Measurements from ENCODE around the gene AEBP1.

The AEBP1 gene

DNA sequence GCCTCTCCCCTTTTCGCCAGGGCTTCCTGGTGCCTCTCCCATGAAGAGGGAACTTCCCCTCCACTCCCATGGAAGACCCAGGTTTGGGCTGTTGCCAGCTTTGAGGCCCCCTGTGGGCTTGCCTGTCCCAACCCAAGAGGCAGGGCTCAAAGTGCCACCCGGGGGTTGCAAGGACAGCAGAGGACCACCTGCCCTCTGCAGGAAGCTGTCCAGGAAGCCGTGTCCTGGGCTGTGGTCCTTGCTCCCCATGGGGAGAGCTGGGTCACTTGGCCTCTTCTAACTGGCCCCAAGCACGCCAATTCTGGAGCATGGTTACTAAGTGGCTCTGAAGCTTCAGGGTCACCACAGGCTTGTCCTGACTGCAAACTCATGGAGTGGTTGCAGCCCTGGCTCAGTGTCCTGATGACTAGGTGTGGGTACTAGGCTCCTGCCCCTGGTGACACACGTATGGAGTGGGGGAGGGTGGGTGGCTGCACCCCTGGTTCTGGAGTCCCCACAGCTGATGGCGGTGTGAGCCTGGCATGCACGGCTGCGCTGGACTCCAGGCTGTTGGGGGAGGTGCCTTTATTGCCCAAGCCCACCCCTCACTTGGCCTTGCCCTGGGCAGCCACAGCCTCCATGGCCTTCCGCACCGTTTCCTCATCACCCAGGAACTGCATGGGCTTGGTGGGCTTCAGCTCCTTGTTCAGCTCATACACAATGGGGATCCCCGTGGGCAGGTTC is 41.8 kb upstream of the AEBP1 start:
- H3K36me3 ChIP-seq (ENCODE audit: control insufficient read depth, insufficient read depth, low read length), result peaks cover 53% of the 10 kb centered on the region
- no peak overlapping the region for H3K9ac ChIP-seq (ENCODE audit: low read length)
- no peak overlapping the region for H3K4me3 ChIP-seq (ENCODE audit: low read depth, low read length)
- no peaks in the 10 kb centered on the region for H3K9me3 ChIP-seq (ENCODE audit: control insufficient read depth, insufficient read depth, low read depth, low read length)
- peaks cover 5% of the 10 kb centered on the region; the same call in 1 of the 2 replicates for H3K27me3 ChIP-seq (ENCODE audit: control insufficient read depth, insufficient read depth, low read length)
- no peak overlapping the region for H3K27ac ChIP-seq (ENCODE audit: low read depth, low read length)
- H3K4me1 ChIP-seq (ENCODE audit: control insufficient read depth, insufficient read depth, low read length), result peaks cover 32% of the 10 kb centered on the region

DNA sequence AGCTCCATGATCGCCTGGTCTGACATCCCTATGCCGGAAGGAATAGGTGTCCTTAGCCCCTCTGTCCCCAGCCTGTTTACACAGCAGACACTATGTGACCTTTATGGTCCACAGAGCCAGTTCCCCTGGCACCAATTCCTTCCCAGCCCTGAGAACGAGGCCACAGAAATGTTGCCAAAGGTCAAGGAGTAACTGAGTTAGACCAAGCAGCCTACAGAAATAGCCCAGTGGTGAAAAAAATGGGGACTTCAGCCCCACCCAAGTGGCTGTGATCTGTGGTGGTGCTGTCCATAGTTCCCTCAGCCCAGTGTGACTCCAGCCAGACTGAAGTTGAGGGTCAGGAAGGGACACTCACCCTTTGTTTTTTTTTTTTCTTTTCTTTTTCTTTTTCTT is 41.2 kb upstream of the AEBP1 start:
- H3K9me3 ChIP-seq (ENCODE audit: control insufficient read depth, insufficient read depth, low read depth, low read length), result no peaks in the 10 kb centered on the region
- no peak overlapping the region for H3K9ac ChIP-seq (ENCODE audit: low read length)
- peaks cover 32% of the 10 kb centered on the region for H3K4me1 ChIP-seq (ENCODE audit: control insufficient read depth, insufficient read depth, low read length)
- no peak overlapping the region for H3K4me3 ChIP-seq (ENCODE audit: low read depth, low read length)
- peaks cover 47% of the 10 kb centered on the region for H3K36me3 ChIP-seq (ENCODE audit: control insufficient read depth, insufficient read depth, low read length)
- H3K27ac ChIP-seq (ENCODE audit: low read depth, low read length), result no peak overlapping the region
- H3K27me3 ChIP-seq (ENCODE audit: control insufficient read depth, insufficient read depth, low read length), result peaks cover 9% of the 10 kb centered on the region; the same call in 1 of the 2 replicates

DNA sequence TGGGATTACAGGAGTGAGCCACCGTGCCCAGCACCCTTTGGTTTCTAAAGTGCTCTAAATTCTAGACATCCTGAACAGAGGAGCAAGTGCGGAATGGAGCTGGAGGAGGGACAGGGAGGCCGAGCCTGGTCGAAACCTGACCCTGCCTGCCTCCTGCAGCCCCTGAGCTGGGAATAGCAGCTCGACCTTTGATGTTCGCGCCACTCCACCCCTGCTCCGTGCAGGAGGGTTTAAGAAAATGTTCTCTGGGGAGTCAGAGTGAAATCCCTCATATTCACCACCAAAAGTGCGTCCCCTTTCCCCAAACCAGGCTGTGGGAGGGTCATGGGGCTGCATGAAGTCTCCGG is 40.6 kb upstream of the AEBP1 start:
- no peak overlapping the region for H3K27ac ChIP-seq (ENCODE audit: low read depth, low read length)
- H3K36me3 ChIP-seq (ENCODE audit: control insufficient read depth, insufficient read depth, low read length), result peaks cover 41% of the 10 kb centered on the region
- H3K4me3 ChIP-seq (ENCODE audit: low read depth, low read length), result peak overlapping the region; percentile 45
- peaks cover 16% of the 10 kb centered on the region; the same call in 1 of the 2 replicates for H3K27me3 ChIP-seq (ENCODE audit: control insufficient read depth, insufficient read depth, low read length)
- H3K9me3 ChIP-seq (ENCODE audit: control insufficient read depth, insufficient read depth, low read depth, low read length), result no peaks in the 10 kb centered on the region
- H3K4me1 ChIP-seq (ENCODE audit: control insufficient read depth, insufficient read depth, low read length), result peaks cover 32% of the 10 kb centered on the region
- H3K9ac ChIP-seq (ENCODE audit: low read length), result no peak overlapping the region

DNA sequence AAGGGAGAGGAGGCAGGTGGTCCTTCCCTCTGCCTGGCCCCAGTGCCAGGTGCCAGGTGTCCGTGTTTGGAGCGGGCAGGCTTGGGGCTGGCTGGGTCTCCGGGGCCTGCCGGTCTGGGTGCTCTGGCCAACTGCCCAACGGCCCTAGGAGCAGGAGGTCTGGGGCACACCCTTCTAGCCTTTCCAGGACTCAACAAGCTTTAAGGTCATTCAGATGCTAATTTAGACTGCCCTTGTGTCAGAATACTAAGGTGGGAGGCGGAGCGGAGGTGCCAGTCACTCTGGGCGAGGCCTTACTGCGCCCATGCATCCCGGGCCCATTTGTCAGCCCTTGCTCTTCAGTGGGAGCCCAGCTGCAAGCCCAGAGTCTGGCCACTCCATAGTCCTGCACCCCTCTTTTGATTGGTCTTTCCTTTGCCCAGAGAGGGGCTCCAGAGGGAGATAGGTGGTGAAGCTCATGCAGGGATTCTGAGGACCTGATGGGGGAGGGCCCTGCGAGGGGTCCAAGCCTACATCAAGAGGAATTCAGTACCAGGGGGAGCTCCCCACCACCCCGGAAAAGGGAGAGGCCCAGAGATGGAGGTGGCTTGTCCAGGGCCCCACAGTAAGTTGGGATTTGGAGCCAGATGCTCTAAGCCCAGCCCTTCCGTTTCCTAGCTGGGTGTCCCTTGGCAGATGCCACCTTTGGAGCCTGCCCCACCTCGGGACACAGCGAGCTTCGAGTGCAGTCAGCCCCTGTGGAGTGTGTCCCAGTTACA is 40.1 kb upstream of the AEBP1 start:
- Histone ChIP-seq H3K9ac (ENCODE audit: low read length) (no peak overlapping the region), H3K27ac (ENCODE audit: low read depth, low read length) (no peak overlapping the region)

DNA sequence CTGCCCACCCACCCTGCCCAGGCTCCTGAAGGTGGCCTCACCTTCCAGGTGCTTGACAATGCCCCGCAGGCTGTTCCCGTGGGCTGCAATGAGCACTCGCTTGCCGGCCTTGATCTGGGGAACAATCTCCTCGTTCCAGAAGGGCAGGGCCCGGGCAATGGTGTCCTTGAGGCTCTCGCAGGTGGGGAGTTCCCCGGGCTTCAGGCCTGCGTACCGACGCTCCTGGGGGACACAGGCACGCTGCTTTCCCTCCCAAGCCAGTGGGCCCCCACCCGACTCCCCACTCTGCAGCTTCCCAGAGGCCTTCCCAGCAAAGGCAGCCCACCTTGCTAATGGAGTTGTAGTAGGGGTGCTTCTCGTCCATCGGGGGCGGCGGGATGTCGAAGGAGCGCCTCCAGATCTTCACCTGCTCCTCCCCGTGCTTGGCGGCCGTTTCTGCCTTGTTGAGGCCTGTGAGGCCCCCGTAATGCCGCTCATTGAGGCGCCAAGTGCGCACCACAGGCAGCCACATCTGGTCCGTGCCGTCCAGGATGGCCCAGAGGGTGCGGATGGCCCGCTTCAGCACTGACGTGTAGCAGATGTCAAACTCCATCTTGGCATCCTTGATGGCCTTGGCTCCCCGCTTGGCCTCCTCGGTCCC is 39.2 kb upstream of the AEBP1 start:
- Histone ChIP-seq H3K4me1 (ENCODE audit: control insufficient read depth, insufficient read depth, low read length) (peaks cover 32% of the 10 kb centered on the region), H3K9ac (ENCODE audit: low read length) (no peak overlapping the region), H3K27me3 (ENCODE audit: control insufficient read depth, insufficient read depth, low read length) (peaks cover 17% of the 10 kb centered on the region; the same call in 1 of the 2 replicates), H3K36me3 (ENCODE audit: control insufficient read depth, insufficient read depth, low read length) (peaks cover 27% of the 10 kb centered on the region), H3K27ac (ENCODE audit: low read depth, low read length) (no peak overlapping the region), H3K9me3 (ENCODE audit: control insufficient read depth, insufficient read depth, low read depth, low read length) (no peaks in the 10 kb centered on the region), H3K4me3 (ENCODE audit: low read depth, low read length) (peak overlapping the region; percentile 30; the same call in 1 of the 2 replicates)

More for the DNA sequence above, 40.1 kb upstream of the AEBP1 start:
- Histone ChIP-seq H3K36me3 (ENCODE audit: control insufficient read depth, insufficient read depth, low read length) (peaks cover 36% of the 10 kb centered on the region), H3K9me3 (ENCODE audit: control insufficient read depth, insufficient read depth, low read depth, low read length) (no peaks in the 10 kb centered on the region), H3K4me3 (ENCODE audit: low read depth, low read length) (peak overlapping the region; percentile 45), H3K27me3 (ENCODE audit: control insufficient read depth, insufficient read depth, low read length) (peaks cover 17% of the 10 kb centered on the region; the same call in 1 of the 2 replicates), H3K4me1 (ENCODE audit: control insufficient read depth, insufficient read depth, low read length) (peaks cover 32% of the 10 kb centered on the region)

DNA sequence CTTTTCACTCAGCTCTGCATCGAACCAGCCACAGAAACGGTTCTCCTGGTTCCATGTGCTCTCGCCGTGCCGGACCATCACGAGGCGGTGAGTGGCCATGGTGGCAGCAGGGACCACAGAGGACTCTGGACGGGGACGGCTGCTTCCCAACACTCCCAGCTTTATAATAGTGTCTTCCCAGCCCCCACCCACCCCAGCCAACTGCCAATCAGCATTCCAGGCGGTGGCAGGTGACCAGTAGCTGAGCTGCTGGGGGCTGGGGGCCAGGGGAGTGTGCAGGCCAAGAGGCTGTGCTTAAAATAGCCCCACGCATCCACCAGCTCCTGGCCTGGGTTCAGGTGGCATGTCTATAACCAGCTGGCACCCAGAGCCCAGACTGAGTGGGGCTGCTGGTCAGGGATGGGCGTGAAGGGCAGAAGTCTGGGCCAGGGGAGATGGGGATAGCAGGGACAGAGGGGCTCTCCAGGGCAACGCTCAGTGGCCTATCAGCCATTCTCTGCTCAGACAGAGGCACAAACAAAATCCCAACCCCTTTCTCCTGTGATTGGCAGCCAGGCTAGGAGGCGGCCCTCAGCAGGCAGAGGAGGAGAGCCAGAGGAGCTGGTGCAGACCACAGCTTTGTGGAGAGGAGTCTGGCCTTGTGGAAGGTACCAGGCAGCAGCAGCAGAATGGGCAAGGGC is 38.6 kb upstream of the AEBP1 start, which contains the start of gene PGAM2:
Gene PGAM2, minus strand, starts transcription at position 137 of the 680 bp plus-strand sequence. Its CDS starts 38 bp downstream, at position 99.
- H3K9ac ChIP-seq (ENCODE audit: low read length), result no peak within 1 kb of the TSS
- H3K4me1 ChIP-seq (ENCODE audit: control insufficient read depth, insufficient read depth, low read length), result peaks cover 32% of the 10 kb centered on the region
- peaks cover 17% of the 10 kb centered on the region; the same call in 1 of the 2 replicates for H3K27me3 ChIP-seq (ENCODE audit: control insufficient read depth, insufficient read depth, low read length)
- H3K9me3 ChIP-seq (ENCODE audit: control insufficient read depth, insufficient read depth, low read depth, low read length), result no peaks in the 10 kb centered on the region
- no peak within 1 kb of the TSS for H3K27ac ChIP-seq (ENCODE audit: low read depth, low read length)
- H3K36me3 ChIP-seq (ENCODE audit: control insufficient read depth, insufficient read depth, low read length), result peaks cover 21% of the 10 kb centered on the region
- H3K4me3 ChIP-seq (ENCODE audit: low read depth, low read length), result peak within 1 kb of the TSS; percentile 30; the same call in 1 of the 2 replicates

GRCh38 chr7:44066111-44066460 is 38.1 kb upstream of the AEBP1 start:
- no peaks in the 10 kb centered on the region for H3K9me3 ChIP-seq (ENCODE audit: control insufficient read depth, insufficient read depth, low read depth, low read length)
- no peak overlapping the region for H3K4me3 ChIP-seq (ENCODE audit: low read depth, low read length)
- no peak overlapping the region for H3K27ac ChIP-seq (ENCODE audit: low read depth, low read length)
- peaks cover 17% of the 10 kb centered on the region; the same call in 1 of the 2 replicates for H3K27me3 ChIP-seq (ENCODE audit: control insufficient read depth, insufficient read depth, low read length)
- H3K36me3 ChIP-seq (ENCODE audit: control insufficient read depth, insufficient read depth, low read length), result peaks cover 15% of the 10 kb centered on the region
- peaks cover 32% of the 10 kb centered on the region for H3K4me1 ChIP-seq (ENCODE audit: control insufficient read depth, insufficient read depth, low read length)
- H3K9ac ChIP-seq (ENCODE audit: low read length), result no peak overlapping the region

DNA sequence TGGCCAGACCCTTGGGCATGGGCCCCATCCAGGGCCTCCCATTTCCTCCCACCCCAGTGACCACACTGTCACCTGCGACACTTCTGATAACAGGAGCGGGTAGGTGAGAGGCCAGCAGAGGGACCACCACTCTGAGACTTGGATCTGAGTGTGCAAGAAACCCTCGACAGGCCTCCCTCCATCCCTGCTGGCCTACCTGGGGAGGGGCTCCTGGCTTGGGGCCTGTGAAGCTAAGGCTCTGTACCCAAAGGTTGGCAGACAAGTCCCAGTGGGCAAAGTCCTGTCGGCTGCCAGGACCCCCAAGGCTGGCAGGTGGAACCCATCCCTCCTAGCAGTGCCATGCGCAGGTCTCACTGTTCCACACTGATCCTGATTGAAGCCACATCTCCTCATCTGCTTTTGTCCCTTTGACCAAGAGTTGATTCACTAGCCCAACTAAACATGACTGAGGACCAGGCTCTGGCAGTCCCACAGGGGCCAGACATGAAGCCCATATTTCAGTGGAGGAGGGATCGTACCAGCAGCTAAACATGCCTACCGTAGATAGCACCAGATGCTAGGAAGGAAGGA is 37.6 kb upstream of the AEBP1 start:
- H3K27ac ChIP-seq (ENCODE audit: low read depth, low read length), result no peak overlapping the region
- peaks cover 17% of the 10 kb centered on the region; the same call in 1 of the 2 replicates for H3K27me3 ChIP-seq (ENCODE audit: control insufficient read depth, insufficient read depth, low read length)
- no peak overlapping the region for H3K9ac ChIP-seq (ENCODE audit: low read length)
- peaks cover 32% of the 10 kb centered on the region for H3K4me1 ChIP-seq (ENCODE audit: control insufficient read depth, insufficient read depth, low read length)
- no peaks in the 10 kb centered on the region for H3K9me3 ChIP-seq (ENCODE audit: control insufficient read depth, insufficient read depth, low read depth, low read length)
- no peak overlapping the region for H3K4me3 ChIP-seq (ENCODE audit: low read depth, low read length)
- H3K36me3 ChIP-seq (ENCODE audit: control insufficient read depth, insufficient read depth, low read length), result peaks cover 11% of the 10 kb centered on the region

DNA sequence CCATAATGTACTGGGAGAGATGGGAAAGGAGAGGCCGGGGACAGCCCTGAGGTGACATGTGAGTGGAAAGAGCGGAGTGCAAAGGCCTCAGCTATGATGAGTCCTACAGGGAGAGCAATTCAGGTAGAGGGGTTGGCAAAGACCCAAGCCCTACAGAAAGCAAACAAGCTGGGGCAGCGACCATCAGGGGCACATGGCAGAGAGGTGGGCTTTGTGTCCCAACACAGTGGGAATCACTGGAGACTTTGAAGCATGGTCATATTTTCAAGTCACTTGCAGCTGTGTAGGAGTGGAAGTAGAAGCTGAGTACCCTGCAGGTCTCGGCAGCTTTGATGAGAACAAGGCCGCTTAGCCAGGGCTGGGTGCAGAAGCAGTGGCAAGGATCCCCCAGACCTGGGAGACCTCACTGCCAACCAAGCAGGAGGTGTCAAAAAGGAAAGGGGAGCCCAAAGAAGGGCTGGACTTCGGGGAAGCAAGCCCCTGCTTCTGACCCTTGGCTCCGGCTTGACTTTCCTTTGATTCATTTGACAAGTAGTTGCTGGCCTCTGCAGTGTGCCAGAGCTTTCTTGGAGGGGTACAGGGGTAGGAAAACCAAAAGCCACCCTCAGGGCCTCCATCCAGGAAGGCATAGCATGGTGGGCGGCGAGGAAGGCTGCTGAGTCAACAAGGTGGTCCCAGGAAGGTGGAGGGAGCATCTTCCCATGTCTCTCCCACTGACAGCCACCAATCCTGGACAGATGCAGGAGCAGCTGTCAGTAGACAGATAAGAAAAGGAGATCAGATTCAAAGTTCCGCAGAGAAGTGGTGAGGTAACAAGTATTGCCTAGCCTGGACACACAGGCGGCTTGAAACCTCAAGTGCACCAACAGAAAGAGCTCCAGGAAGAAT is 36.8 kb upstream of the AEBP1 start:
- peaks cover 3% of the 10 kb centered on the region for H3K36me3 ChIP-seq (ENCODE audit: control insufficient read depth, insufficient read depth, low read length)
- H3K27me3 ChIP-seq (ENCODE audit: control insufficient read depth, insufficient read depth, low read length), result peaks cover 17% of the 10 kb centered on the region; the same call in 1 of the 2 replicates
- no peak overlapping the region for H3K27ac ChIP-seq (ENCODE audit: low read depth, low read length)
- peaks cover 32% of the 10 kb centered on the region for H3K4me1 ChIP-seq (ENCODE audit: control insufficient read depth, insufficient read depth, low read length)
- H3K4me3 ChIP-seq (ENCODE audit: low read depth, low read length), result no peak overlapping the region
- H3K9ac ChIP-seq (ENCODE audit: low read length), result no peak overlapping the region
- no peaks in the 10 kb centered on the region for H3K9me3 ChIP-seq (ENCODE audit: control insufficient read depth, insufficient read depth, low read depth, low read length)
